Nephron progenitor cell (in vitro differentiated cells): Measurements from ENCODE around the gene PLS1.

Experiments used
- DNase-seq: peaks from one replicate; pipeline ENCODE4 v3.0.0; 2021
- H3K27ac Mint-ChIP-seq: 2 replicates; pipeline ENCODE4 v1.8.0; 2021; ENCODE audit warnings: mild to moderate bottlenecking, moderate library complexity, mixed read lengths
- H3K27me3 Mint-ChIP-seq: 2 replicates; pipeline ENCODE4 v1.8.0; 2021; ENCODE audit warnings: mild to moderate bottlenecking, low read depth, mixed read lengths; ENCODE audit not compliant: poor library complexity
- H3K36me3 Mint-ChIP-seq: 2 replicates; pipeline ENCODE4 v1.8.0; 2021; ENCODE audit warnings: low read depth, mixed read lengths
- H3K4me1 Mint-ChIP-seq: 2 replicates; pipeline ENCODE4 v1.8.0; 2021; ENCODE audit warnings: mixed read lengths
- H3K4me3 Mint-ChIP-seq: 2 replicates; pipeline ENCODE4 v1.8.0; 2021; ENCODE audit warnings: mild to moderate bottlenecking, moderate library complexity, mixed read lengths
- H3K9me3 Mint-ChIP-seq: 2 replicates; pipeline ENCODE4 v1.8.0; 2021; ENCODE audit warnings: mild to moderate bottlenecking, moderate library complexity, mixed read lengths
- CTCF ChIP-seq: fragments of 200-600 bp; sonication (generic); IDR thresholded peaks from 2 replicates; pipeline ENCODE4 v1.5.0; 2021; ENCODE audit warnings: antibody characterized with exemption

The PLS1 gene

GRCh38 chr3:142636664-142637063 lies 40.5 kb downstream of the PLS1 start:
- H3K4me1 Mint-ChIP-seq, result no peaks in the 10 kb centered on the region
- H3K27ac Mint-ChIP-seq, result no peak overlapping the region
- no peak for TF ChIP-seq CTCF
- no peaks in the 10 kb centered on the region for H3K36me3 Mint-ChIP-seq
- no peak overlapping the region for H3K4me3 Mint-ChIP-seq
- DNase-seq, result no peak
- peaks cover 3% of the 10 kb centered on the region for H3K27me3 Mint-ChIP-seq
- no peaks in the 10 kb centered on the region for H3K9me3 Mint-ChIP-seq

- Mint-ChIP-seq H3K27me3 (peaks cover 3% of the 10 kb centered on the region), H3K27ac (no peak overlapping the region), H3K4me3 (no peak overlapping the region), H3K9me3 (no peaks in the 10 kb centered on the region), H3K36me3 (no peaks in the 10 kb centered on the region), H3K4me1 (no peaks in the 10 kb centered on the region)
- no peak for DNase-seq
- TF ChIP-seq CTCF, result no peak
Observed at GRCh38 chr3:142638291-142638690, 42.1 kb downstream of the PLS1 start.

GRCh38 chr3:142641504-142641903 lies 45.3 kb downstream of the PLS1 start:
- Mint-ChIP-seq H3K36me3 (no peaks in the 10 kb centered on the region), H3K4me1 (no peaks in the 10 kb centered on the region), H3K27ac (no peak overlapping the region), H3K9me3 (no peaks in the 10 kb centered on the region), H3K4me3 (no peak overlapping the region), H3K27me3 (peaks cover 3% of the 10 kb centered on the region)
- no peak for TF ChIP-seq CTCF
- DNase-seq, result no peak

GRCh38 chr3:142642956-142643355 lies 46.8 kb downstream of the PLS1 start:
- peaks cover 4% of the 10 kb centered on the region for H3K4me1 Mint-ChIP-seq
- no peak for TF ChIP-seq CTCF
- no peak overlapping the region for H3K4me3 Mint-ChIP-seq
- no peaks in the 10 kb centered on the region for H3K36me3 Mint-ChIP-seq
- H3K27ac Mint-ChIP-seq, result no peak overlapping the region
- peaks cover 3% of the 10 kb centered on the region for H3K27me3 Mint-ChIP-seq
- no peaks in the 10 kb centered on the region for H3K9me3 Mint-ChIP-seq
- no peak for DNase-seq

- H3K27ac Mint-ChIP-seq, result no peak overlapping the region
- no peaks in the 10 kb centered on the region for H3K9me3 Mint-ChIP-seq
- peaks cover 8% of the 10 kb centered on the region for H3K4me1 Mint-ChIP-seq
- no peak for TF ChIP-seq CTCF
- peaks cover 3% of the 10 kb centered on the region for H3K27me3 Mint-ChIP-seq
- H3K4me3 Mint-ChIP-seq, result no peak overlapping the region
- no peak for DNase-seq
- no peaks in the 10 kb centered on the region for H3K36me3 Mint-ChIP-seq
Observed at GRCh38 chr3:142644502-142644901, 48.3 kb downstream of the PLS1 start.

- Mint-ChIP-seq H3K27me3 (peaks cover 3% of the 10 kb centered on the region), H3K4me1 (peaks cover 16% of the 10 kb centered on the region), H3K36me3 (no peaks in the 10 kb centered on the region), H3K9me3 (no peaks in the 10 kb centered on the region), H3K27ac (no peak overlapping the region), H3K4me3 (no peak overlapping the region)
- no peak for TF ChIP-seq CTCF
- DNase-seq, result no peak
Observed at GRCh38 chr3:142645236-142645793, 49.1 kb downstream of the PLS1 start.
